NB4 (cell line): ENCODE data around the gene SDF2.

Experiments
- POLR2A ChIP-seq: IDR thresholded peaks from 2 replicates; pipeline ENCODE4 v1.6.1; 2011; ENCODE audit warnings: mild to moderate bottlenecking; ENCODE audit not compliant: insufficient read length; ENCODE audit errors: extremely low read depth
- TF ChIP-seq, protein P1 (sequence below): IDR thresholded peaks from one replicate; pipeline ENCODE4 v1.5.1; 2012; ENCODE audit warnings: low read depth, low read length

DNA sequence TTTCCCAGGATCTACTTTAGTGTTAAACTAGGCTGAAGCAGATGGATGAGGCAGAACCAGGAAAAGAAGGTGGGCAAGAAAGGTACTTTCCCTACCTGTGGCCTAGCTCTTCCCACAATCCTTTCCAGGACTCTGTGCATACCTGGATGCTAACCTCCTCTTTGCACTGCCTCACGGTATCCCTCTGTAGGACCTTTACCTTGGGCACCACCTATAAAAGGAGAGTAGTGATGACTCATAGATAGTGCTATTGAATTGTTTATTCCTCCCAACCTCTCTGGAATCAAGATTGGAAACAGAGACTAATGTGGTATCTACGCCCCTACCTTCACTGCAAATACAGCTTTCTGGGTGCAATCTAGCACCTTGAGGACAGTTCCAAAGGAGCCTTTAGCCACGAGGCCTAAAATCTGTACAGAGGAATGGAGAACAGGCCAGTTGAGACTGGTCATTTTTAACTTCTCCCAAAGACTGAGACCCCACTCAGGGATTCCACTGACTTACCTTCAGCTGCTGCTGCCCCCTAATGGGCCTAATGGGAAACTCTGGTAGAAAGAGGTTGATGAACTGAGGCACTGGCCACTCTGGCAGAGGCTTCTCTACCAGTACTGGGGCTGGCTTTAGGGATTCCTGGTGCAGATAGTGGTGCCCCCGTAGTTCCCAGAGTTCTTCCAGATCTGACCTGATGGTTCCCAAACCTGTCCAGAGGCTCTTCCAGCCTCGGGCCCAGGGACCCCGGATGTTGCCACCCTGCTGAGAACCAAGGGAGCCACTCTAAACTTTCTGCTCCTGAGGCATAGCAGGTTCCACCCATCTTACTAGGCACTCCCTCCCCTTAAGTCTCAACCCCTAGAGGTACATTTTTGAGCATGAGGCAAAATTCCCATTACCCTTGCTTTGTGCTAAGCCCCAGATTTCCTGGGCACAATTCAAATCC, 48.5 kb downstream of the SDF2 start:
- TF ChIP-seq, protein P1, sequence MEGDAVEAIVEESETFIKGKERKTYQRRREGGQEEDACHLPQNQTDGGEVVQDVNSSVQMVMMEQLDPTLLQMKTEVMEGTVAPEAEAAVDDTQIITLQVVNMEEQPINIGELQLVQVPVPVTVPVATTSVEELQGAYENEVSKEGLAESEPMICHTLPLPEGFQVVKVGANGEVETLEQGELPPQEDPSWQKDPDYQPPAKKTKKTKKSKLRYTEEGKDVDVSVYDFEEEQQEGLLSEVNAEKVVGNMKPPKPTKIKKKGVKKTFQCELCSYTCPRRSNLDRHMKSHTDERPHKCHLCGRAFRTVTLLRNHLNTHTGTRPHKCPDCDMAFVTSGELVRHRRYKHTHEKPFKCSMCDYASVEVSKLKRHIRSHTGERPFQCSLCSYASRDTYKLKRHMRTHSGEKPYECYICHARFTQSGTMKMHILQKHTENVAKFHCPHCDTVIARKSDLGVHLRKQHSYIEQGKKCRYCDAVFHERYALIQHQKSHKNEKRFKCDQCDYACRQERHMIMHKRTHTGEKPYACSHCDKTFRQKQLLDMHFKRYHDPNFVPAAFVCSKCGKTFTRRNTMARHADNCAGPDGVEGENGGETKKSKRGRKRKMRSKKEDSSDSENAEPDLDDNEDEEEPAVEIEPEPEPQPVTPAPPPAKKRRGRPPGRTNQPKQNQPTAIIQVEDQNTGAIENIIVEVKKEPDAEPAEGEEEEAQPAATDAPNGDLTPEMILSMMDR: peak; percentile 76
- TF ChIP-seq POLR2A: peak; percentile 5
